GM18858 (cell line): ENCODE data around the gene DENND2D.

ENCODE experiments used
- ATAC-seq: cut with Tn5 transposase; IDR thresholded peaks from one replicate; pipeline ENCODE4 v1.9.1; 2021; ENCODE audit not compliant: unreplicated experiment

DENND2D gene

GRCh38 chr1:111204201-111204982 is 3.9 kb upstream of the DENND2D start:
- ATAC-seq = peak; percentile 40

GRCh38 chr1:111203681-111204200 is 3.3 kb upstream of the DENND2D start:
- ATAC-seq = peak; percentile 22

GRCh38 chr1:111202707-111203623 is 2.5 kb upstream of the DENND2D start:
- no peak for ATAC-seq

GRCh38 chr1:111202366-111202706 is 1.9 kb upstream of the DENND2D start:
- ATAC-seq = no peak

GRCh38 chr1:111201275-111202090 is 1.0 kb upstream of the DENND2D start:
- no peak for ATAC-seq

- no peak for ATAC-seq
Observed at GRCh38 chr1:111200802-111201161, 336 bp upstream of the DENND2D start.

GRCh38 chr1:111199329-111199728 is 1.1 kb downstream of the DENND2D start:
- ATAC-seq = no peak

- ATAC-seq = no peak
Observed at GRCh38 chr1:111198836-111199235, 1.6 kb downstream of the DENND2D start.

GRCh38 chr1:111197598-111198284 is 2.7 kb downstream of the DENND2D start:
- ATAC-seq = no peak

GRCh38 chr1:111196213-111196612 is 4.2 kb downstream of the DENND2D start:
- ATAC-seq = no peak

- ATAC-seq = no peak
Observed at GRCh38 chr1:111195002-111195684, 5.3 kb downstream of the DENND2D start.

- no peak for ATAC-seq
Observed at GRCh38 chr1:111193712-111194480, 6.5 kb downstream of the DENND2D start.

GRCh38 chr1:111192658-111193519 is 7.6 kb downstream of the DENND2D start:
- ATAC-seq = no peak

GRCh38 chr1:111192074-111192473 is 8.4 kb downstream of the DENND2D start:
- ATAC-seq = no peak

- no peak for ATAC-seq
Observed at GRCh38 chr1:111191496-111191895, 8.9 kb downstream of the DENND2D start.

- no peak for ATAC-seq
Observed at GRCh38 chr1:111190931-111191451, 9.5 kb downstream of the DENND2D start.

- ATAC-seq = no peak
Observed at GRCh38 chr1:111184663-111185062, 15.8 kb downstream of the DENND2D start.
